GM21360 (cell line): ENCODE data around the gene ZNF503.

Source experiments
- ATAC-seq: cut with Tn5 transposase; IDR thresholded peaks from one replicate; pipeline ENCODE4 v1.9.1; 2021; ENCODE audit warnings: mild to moderate bottlenecking, moderate library complexity; ENCODE audit not compliant: unreplicated experiment

The ZNF503 gene

GRCh38 chr10:75357500-75357899 is 44.1 kb downstream of the ZNF503 start:
- ATAC-seq = no peak

- ATAC-seq = no peak
Observed at GRCh38 chr10:75356484-75356883, 45.1 kb downstream of the ZNF503 start.

- no peak for ATAC-seq
Observed at GRCh38 chr10:75355706-75356105, 45.9 kb downstream of the ZNF503 start.

GRCh38 chr10:75353183-75353582 is 48.4 kb downstream of the ZNF503 start:
- ATAC-seq = no peak

GRCh38 chr10:75352650-75353049 is 48.9 kb downstream of the ZNF503 start:
- no peak for ATAC-seq

- ATAC-seq = no peak
Observed at GRCh38 chr10:75351637-75352036, 49.9 kb downstream of the ZNF503 start.

- ATAC-seq = no peak
Observed at GRCh38 chr10:75350791-75351190, 50.8 kb downstream of the ZNF503 start.
